ENCODE measurements around the gene APP. TPM values are rescaled to one million over a fixed set of nuclear protein-coding genes. Genes with fewer than 3 reads are reported as not detected.

Gene APP
- total RNA-seq, 1 experiment from 2014 or later: 560 TPM

- no peaks in the 10 kb centered on the region; the same call in 1 of the 2 replicates for H3K36me3 Mint-ChIP-seq
- ChIA-PET POLR2A (interaction anchor here (0.7 kb wide), 1 partner anchor 280 kb away, joined by 10 read pairs; no protein-coding TSS in a partner anchor), CTCF (no interaction called here)
Observed at GRCh38 chr21:26097475-26097874, 73.1 kb downstream of the APP start.

More at GRCh38 chr21:26097475-26097874, 73.1 kb downstream of the APP start:
- DNase-seq (ENCODE audit: low spot score) (no peak), ATAC-seq (no peak)
- Mint-ChIP-seq H3K4me1 (peaks cover 77% of the 10 kb centered on the region), H3K9me3 (no peaks in the 10 kb centered on the region), H3K27me3 (ENCODE audit: low read depth) (no peaks in the 10 kb centered on the region), H3K4me3 (no peak overlapping the region), H3K27ac (peak overlapping the region; percentile 45)
- TF ChIP-seq ATF6 (CRISPR knock-in tag; IDR thresholded peaks at IDR 0.05) (no peak), SMAD3 (CRISPR knock-in tag; IDR thresholded peaks at IDR 0.05; ENCODE audit: borderline replicate concordance) (no peak), ESRRA (CRISPR knock-in tag; IDR thresholded peaks at IDR 0.05; ENCODE audit: borderline replicate concordance) (no peak), ZNF317 (CRISPR knock-in tag; IDR thresholded peaks at IDR 0.05; ENCODE audit: borderline replicate concordance, low read depth) (no peak), ATF2 (CRISPR knock-in tag; IDR thresholded peaks at IDR 0.05; ENCODE audit: borderline replicate concordance, low read depth) (no peak), KAT7 (CRISPR knock-in tag; IDR thresholded peaks at IDR 0.05; ENCODE audit: borderline replicate concordance) (no peak), GABPB1 (CRISPR knock-in tag; IDR thresholded peaks at IDR 0.05) (no peak), GRHL2 (CRISPR knock-in tag; IDR thresholded peaks at IDR 0.05; ENCODE audit: insufficient replicate concordance, severe bottlenecking) (no peak), PRDM15 (CRISPR knock-in tag; IDR thresholded peaks at IDR 0.05) (no peak), RELA (CRISPR knock-in tag; IDR thresholded peaks at IDR 0.05; ENCODE audit: borderline replicate concordance) (no peak), CTCF (IDR thresholded peaks at IDR 0.05) (no peak), ETV6 (CRISPR knock-in tag; IDR thresholded peaks at IDR 0.05) (no peak), ZNF219 (CRISPR knock-in tag; IDR thresholded peaks at IDR 0.05; ENCODE audit: borderline replicate concordance) (no peak), ZNF138 (CRISPR knock-in tag; conservative IDR thresholded peaks at IDR 0.05) (no peak), AR (CRISPR knock-in tag; IDR thresholded peaks at IDR 0.05) (no peak)
